GM12878 (cell line): ENCODE measurements around the gene TTLL13. TPM values are rescaled to one million over a fixed set of nuclear protein-coding genes. Genes with fewer than 3 reads are reported as not detected.
A peak's percentile ranks its signal among the peaks of the same experiment; 100 is the strongest.

Source experiments
- BMI1 ChIP-seq: fragments of 450-650 bp; IDR thresholded peaks from 2 replicates; pipeline ENCODE4 v1.6.1; 2016; ENCODE audit warnings: mild to moderate bottlenecking, moderate library complexity, borderline replicate concordance
- BRCA1 ChIP-seq: IDR thresholded peaks from 2 replicates; pipeline ENCODE4 v1.6.1; 2011; ENCODE audit warnings: low read depth, low read length, improper control_type of control experiment
- CHD1 ChIP-seq: IDR thresholded peaks from 2 replicates; pipeline ENCODE4 v1.6.1; 2012; ENCODE audit warnings: low read depth, low read length, improper control_type of control experiment
- CHD2 ChIP-seq: IDR thresholded peaks from 2 replicates; pipeline ENCODE4 v1.6.1; 2011; ENCODE audit warnings: low read depth, low read length, improper control_type of control experiment, borderline replicate concordance
- CHD4 ChIP-seq: fragments of 200-600 bp; sonication (generic); IDR thresholded peaks from 2 replicates; pipeline ENCODE4 v1.6.1; 2016; ENCODE audit warnings: mild to moderate bottlenecking
- EP300 ChIP-seq, 2 experiments: fragments of 150-350 bp in 1 of 2; IDR thresholded peaks; 2 replicates each; pipeline ENCODE4 v1.6.1; 2011 to 2012; ENCODE audit warnings: low read depth in 2 of 2, low read length in 2 of 2, borderline replicate concordance in 1 of 2, improper control_type of control experiment in 1 of 2, inconsistent platforms in 1 of 2; ENCODE audit not compliant: control insufficient read depth in 1 of 2
- EZH2 ChIP-seq: IDR thresholded peaks from 2 replicates; pipeline ENCODE4 v1.6.1; 2012; ENCODE audit warnings: low read depth, mild to moderate bottlenecking, control low read depth, inconsistent platforms, low read length, borderline replicate concordance; ENCODE audit not compliant: control insufficient read depth
- KDM1A ChIP-seq: fragments of 200-600 bp; sonication (generic); IDR thresholded peaks from 2 replicates; pipeline ENCODE4 v1.6.1; 2016; ENCODE audit warnings: borderline replicate concordance
- NFIC ChIP-seq: IDR thresholded peaks from 2 replicates; pipeline ENCODE4 v1.6.1; 2012; ENCODE audit warnings: low read depth, mild to moderate bottlenecking, inconsistent platforms, low read length, moderate library complexity
- NFYB ChIP-seq: IDR thresholded peaks from 2 replicates; pipeline ENCODE4 v1.6.1; 2011; ENCODE audit warnings: low read depth, mild to moderate bottlenecking, low read length, improper control_type of control experiment, moderate library complexity; ENCODE audit not compliant: insufficient read depth
- NR2C1 ChIP-seq: fragments of 450-650 bp; IDR thresholded peaks from 2 replicates; pipeline ENCODE4 v1.6.1; 2017; ENCODE audit warnings: antibody characterized with exemption, mild to moderate bottlenecking, moderate library complexity
- NR2F1 ChIP-seq: fragments of 450-650 bp; conservative IDR thresholded peaks from 2 replicates; pipeline ENCODE4 v1.6.1; 2017; ENCODE audit warnings: mild to moderate bottlenecking
- POLR2A ChIP-seq: IDR thresholded peaks from 2 replicates; pipeline ENCODE4 v1.6.1; 2011; ENCODE audit warnings: low read depth, mild to moderate bottlenecking, low read length
- RAD51 ChIP-seq: fragments of 450-650 bp; IDR thresholded peaks from 2 replicates; pipeline ENCODE4 v1.6.1; 2016; ENCODE audit warnings: moderate library complexity, mild to moderate bottlenecking, inconsistent platforms
- RELA ChIP-seq: fragments of 450-650 bp; IDR thresholded peaks from 2 replicates; pipeline ENCODE4 v1.8.0; 2014; ENCODE audit warnings: borderline replicate concordance; ENCODE audit not compliant: partially characterized antibody
- SMARCA5 ChIP-seq: fragments of 450-650 bp; IDR thresholded peaks from 2 replicates; pipeline ENCODE4 v1.6.1; 2017; ENCODE audit warnings: mild to moderate bottlenecking
- SUZ12 ChIP-seq: fragments of 200-600 bp; sonication (generic); IDR thresholded peaks from one replicate; pipeline ENCODE4 v1.6.1; 2018; ENCODE audit warnings: antibody characterized with exemption, mild to moderate bottlenecking; ENCODE audit not compliant: unreplicated experiment
- TBL1XR1 ChIP-seq: IDR thresholded peaks from 2 replicates; pipeline ENCODE4 v1.6.1; 2012; ENCODE audit warnings: low read depth, low read length, improper control_type of control experiment
- polyA plus RNA-seq, 11 experiments: library from polyadenylated mRNA; depleted of rRNA in 4 of 11; unstranded in 6 of 11; stranded (reverse) in 5 of 11; fragments of >200 nt; fragmentation: Nextera tagmentation in 4 of 11; fragmentation: Illumina TruSeq in 1 of 11; extraction: Ambion mirVana in 4 of 11; extraction: Trizol in 1 of 11; gene quantifications; 1 replicate in 1 of 11; 2 replicates in 10 of 11; pipeline versions ENCODE4 v1.2.1 to v1.2.3, GENCODE V29; 2011 to 2016; ENCODE audit warnings: inconsistent platforms in 2 of 11, missing spikeins in 2 of 11, low read depth in 1 of 11
- total RNA-seq, 4 experiments: library from RNA; depleted of rRNA in 3 of 4; stranded (reverse); fragments of >200 nt in 3 of 4; fragmentation: Illumina TruSeq in 1 of 4; extraction: Trizol in 1 of 4; gene quantifications; 2 replicates each; pipeline versions ENCODE4 v1.2.1 to v1.2.3, GENCODE V29; 2013 to 2021
- TF ChIP-seq, protein P1 (sequence below): fragments of 450-650 bp; IDR thresholded peaks from 2 replicates; pipeline ENCODE4 v1.6.1; 2017; ENCODE audit warnings: mild to moderate bottlenecking, moderate library complexity
- TF ChIP-seq, protein P2 (sequence below): fragments of 450-650 bp; formaldehyde crosslinking; IDR thresholded peaks from 2 replicates; pipeline ENCODE4 v1.4.0; 2022; ENCODE audit warnings: mild to moderate bottlenecking, moderate library complexity
- TF ChIP-seq, protein P3 (sequence below): fragments of 450-650 bp; conservative IDR thresholded peaks from 2 replicates; pipeline ENCODE4 v1.6.1; 2017; ENCODE audit warnings: mild to moderate bottlenecking, moderate library complexity
- TF ChIP-seq, protein P4 (sequence below): IDR thresholded peaks from 2 replicates; pipeline ENCODE4 v1.6.1; 2012; ENCODE audit warnings: low read length, inconsistent platforms

TTLL13 gene
- total and polyA plus RNA-seq, 10 of the 15 experiments (the other 5 are each of a cell fraction or from before 2014, with no cell fraction given), result 0.03 to 0.32 (median 0.13) TPM; not detected in 1

DNA sequence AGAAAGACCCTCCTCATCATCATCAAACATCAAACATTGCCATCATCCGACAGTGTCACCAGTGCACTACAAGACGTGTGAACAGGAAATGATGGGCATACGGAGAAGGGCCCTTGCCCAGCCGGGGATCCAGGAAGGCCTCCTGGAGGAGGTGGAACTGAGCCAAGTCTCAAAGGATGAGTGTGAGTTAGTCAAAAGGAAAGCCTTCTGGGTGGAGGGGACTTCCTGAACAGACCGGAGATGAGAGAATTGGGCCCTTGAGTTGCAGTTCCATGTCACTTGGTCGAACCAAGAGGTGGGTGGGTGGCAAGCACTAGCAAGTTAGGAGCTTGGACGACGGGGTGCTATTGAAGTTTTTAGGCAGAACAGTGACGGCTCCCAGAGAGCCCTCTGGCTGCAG is 39.8 kb upstream of the TTLL13 start (continued):
- TF ChIP-seq, protein P1, sequence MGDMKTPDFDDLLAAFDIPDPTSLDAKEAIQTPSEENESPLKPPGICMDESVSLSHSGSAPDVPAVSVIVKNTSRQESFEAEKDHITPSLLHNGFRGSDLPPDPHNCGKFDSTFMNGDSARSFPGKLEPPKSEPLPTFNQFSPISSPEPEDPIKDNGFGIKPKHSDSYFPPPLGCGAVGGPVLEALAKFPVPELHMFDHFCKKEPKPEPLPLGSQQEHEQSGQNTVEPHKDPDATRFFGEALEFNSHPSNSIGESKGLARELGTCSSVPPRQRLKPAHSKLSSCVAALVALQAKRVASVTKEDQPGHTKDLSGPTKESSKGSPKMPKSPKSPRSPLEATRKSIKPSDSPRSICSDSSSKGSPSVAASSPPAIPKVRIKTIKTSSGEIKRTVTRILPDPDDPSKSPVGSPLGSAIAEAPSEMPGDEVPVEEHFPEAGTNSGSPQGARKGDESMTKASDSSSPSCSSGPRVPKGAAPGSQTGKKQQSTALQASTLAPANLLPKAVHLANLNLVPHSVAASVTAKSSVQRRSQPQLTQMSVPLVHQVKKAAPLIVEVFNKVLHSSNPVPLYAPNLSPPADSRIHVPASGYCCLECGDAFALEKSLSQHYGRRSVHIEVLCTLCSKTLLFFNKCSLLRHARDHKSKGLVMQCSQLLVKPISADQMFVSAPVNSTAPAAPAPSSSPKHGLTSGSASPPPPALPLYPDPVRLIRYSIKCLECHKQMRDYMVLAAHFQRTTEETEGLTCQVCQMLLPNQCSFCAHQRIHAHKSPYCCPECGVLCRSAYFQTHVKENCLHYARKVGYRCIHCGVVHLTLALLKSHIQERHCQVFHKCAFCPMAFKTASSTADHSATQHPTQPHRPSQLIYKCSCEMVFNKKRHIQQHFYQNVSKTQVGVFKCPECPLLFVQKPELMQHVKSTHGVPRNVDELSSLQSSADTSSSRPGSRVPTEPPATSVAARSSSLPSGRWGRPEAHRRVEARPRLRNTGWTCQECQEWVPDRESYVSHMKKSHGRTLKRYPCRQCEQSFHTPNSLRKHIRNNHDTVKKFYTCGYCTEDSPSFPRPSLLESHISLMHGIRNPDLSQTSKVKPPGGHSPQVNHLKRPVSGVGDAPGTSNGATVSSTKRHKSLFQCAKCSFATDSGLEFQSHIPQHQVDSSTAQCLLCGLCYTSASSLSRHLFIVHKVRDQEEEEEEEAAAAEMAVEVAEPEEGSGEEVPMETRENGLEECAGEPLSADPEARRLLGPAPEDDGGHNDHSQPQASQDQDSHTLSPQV, result no peak
- TF ChIP-seq, protein P2, sequence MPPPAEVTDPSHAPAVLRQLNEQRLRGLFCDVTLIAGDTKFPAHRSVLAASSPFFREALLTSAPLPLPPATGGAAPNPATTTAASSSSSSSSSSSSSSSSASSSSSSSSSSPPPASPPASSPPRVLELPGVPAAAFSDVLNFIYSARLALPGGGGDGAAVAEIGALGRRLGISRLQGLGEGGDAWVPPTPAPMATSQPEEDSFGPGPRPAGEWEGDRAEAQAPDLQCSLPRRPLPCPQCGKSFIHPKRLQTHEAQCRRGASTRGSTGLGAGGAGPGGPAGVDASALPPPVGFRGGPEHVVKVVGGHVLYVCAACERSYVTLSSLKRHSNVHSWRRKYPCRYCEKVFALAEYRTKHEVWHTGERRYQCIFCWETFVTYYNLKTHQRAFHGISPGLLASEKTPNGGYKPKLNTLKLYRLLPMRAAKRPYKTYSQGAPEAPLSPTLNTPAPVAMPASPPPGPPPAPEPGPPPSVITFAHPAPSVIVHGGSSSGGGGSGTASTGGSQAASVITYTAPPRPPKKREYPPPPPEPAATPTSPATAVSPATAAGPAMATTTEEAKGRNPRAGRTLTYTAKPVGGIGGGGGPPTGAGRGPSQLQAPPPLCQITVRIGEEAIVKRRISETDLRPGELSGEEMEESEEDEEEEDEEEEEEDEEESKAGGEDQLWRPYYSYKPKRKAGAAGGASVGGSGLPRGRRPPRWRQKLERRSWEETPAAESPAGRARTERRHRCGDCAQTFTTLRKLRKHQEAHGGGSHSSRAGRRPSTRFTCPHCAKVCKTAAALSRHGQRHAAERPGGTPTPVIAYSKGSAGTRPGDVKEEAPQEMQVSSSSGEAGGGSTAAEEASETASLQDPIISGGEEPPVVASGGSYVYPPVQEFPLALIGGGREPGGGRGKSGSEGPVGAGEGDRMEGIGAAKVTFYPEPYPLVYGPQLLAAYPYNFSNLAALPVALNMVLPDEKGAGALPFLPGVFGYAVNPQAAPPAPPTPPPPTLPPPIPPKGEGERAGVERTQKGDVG, result no peak
- TF ChIP-seq SMARCA5 (peak; percentile 79; the same call in 1 of the 2 replicates), BRCA1 (no peak), NFIC (peak; percentile 70; the same call in 1 of the 2 replicates), NFYB (no peak), TBL1XR1 (no peak), RELA (peak; percentile 58), NR2C1 (no peak), EP300 (IDR thresholded peaks at IDR 0.05; ENCODE audit: borderline replicate concordance in 1 of 2, control insufficient read depth in 1 of 2, low read depth in 2 of 2, low read length in 2 of 2) (0 out of 4 replicates have a peak, but pooled peaks of 1 of the 2 experiments have one; percentile 36), KDM1A (no peak), RAD51 (no peak), EZH2 (no peak), CHD1 (no peak), NR2F1 (no peak), SUZ12 (no peak), BMI1 (no peak), POLR2A (no peak), CHD4 (no peak), CHD2 (no peak)
- TF ChIP-seq, protein P3, sequence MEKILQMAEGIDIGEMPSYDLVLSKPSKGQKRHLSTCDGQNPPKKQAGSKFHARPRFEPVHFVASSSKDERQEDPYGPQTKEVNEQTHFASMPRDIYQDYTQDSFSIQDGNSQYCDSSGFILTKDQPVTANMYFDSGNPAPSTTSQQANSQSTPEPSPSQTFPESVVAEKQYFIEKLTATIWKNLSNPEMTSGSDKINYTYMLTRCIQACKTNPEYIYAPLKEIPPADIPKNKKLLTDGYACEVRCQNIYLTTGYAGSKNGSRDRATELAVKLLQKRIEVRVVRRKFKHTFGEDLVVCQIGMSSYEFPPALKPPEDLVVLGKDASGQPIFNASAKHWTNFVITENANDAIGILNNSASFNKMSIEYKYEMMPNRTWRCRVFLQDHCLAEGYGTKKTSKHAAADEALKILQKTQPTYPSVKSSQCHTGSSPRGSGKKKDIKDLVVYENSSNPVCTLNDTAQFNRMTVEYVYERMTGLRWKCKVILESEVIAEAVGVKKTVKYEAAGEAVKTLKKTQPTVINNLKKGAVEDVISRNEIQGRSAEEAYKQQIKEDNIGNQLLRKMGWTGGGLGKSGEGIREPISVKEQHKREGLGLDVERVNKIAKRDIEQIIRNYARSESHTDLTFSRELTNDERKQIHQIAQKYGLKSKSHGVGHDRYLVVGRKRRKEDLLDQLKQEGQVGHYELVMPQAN, result no peak
- TF ChIP-seq, protein P4, sequence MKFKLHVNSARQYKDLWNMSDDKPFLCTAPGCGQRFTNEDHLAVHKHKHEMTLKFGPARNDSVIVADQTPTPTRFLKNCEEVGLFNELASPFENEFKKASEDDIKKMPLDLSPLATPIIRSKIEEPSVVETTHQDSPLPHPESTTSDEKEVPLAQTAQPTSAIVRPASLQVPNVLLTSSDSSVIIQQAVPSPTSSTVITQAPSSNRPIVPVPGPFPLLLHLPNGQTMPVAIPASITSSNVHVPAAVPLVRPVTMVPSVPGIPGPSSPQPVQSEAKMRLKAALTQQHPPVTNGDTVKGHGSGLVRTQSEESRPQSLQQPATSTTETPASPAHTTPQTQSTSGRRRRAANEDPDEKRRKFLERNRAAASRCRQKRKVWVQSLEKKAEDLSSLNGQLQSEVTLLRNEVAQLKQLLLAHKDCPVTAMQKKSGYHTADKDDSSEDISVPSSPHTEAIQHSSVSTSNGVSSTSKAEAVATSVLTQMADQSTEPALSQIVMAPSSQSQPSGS, result no peak
